ENCODE measurements around the gene RORC. TPM values are rescaled to one million over a fixed set of nuclear protein-coding genes. Genes with fewer than 3 reads are reported as not detected.

RORC gene
- total RNA-seq, 1 experiment from 2014 or later: 1.3 TPM

DNA sequence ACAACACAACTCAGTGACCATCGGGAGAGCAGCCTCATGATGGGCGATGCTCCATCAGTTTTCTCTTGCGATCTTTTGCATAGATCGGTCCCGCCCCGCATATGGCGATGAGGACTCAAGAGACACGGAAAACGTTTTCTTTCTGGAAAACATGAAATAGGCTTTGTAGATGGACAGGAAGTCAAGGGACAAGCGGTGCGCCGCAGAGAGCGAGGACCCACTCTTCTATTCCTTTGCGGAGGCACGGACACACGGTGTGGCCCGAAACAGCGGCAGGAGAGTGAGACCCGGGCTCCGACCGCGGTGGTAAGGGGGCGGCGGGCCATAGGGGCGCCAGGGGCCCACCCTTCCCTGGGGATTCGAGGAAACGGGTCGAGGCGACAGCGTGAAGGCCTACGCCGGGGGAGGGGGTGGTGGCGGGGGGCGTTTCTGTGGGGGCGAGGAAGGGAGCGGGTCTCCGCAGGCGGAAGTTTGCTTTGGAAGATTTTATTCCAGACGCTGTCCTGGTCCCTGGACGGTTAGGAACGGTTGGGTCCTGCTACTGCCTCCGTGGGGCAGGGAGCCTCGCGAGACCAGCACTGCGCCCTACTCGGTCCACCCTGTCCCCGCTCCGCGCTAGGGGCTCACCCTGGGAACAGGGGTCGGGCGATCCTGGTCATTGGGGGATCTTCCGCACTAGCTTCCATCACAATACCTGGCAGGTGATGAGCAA, 40.5 kb downstream of the RORC start:
- H3K4me3 ChIP-seq (replicated peaks in 1 of 2; ENCODE audit: low read depth in 1 of 2, low read length in 2 of 2): peak overlapping the region; percentile 68
- DNase-seq (ENCODE audit: low read depth, low spot score): no peak
- ATAC-seq: no peak
- peak overlapping the region; percentile 52 for H2AFZ ChIP-seq (ENCODE audit: low read depth, low read length, poor library complexity, severe bottlenecking)
- H3K27ac ChIP-seq (ENCODE audit: low read depth, low read length): no peak overlapping the region
- peaks cover 0 to 19% of the 10 kb centered on the region in 2 experiments; a peak in 3 of 4 replicates for H3K4me1 ChIP-seq (ENCODE audit: control insufficient read depth in 1 of 2, insufficient read depth in 2 of 2, low read length in 2 of 2)
- CTCF ChIA-PET: no interaction called here
- POLR2A ChIA-PET: no interaction called here
- H3K27me3 ChIP-seq (ENCODE audit: insufficient read depth, low read length): peaks cover 4% of the 10 kb centered on the region; the same call in 1 of the 2 replicates
- H3K79me2 ChIP-seq (ENCODE audit: insufficient read depth, low read length): no peaks in the 10 kb centered on the region
- H3K9me2 ChIP-seq (ENCODE audit: insufficient read depth): no peaks in the 10 kb centered on the region
- TSS peak; percentile 76 for BruUV-seq (replicated peaks)
- RAD21 ChIA-PET (ENCODE audit: low non-redundant PET in 1 of 2, low total read pairs in 2 of 2, uncharacterized antibody in 2 of 2, unreplicated experiment in 2 of 2): no interaction called here
- peak overlapping the region; percentile 42 for H3K9ac ChIP-seq (ENCODE audit: low read length)
- no peaks in the 10 kb centered on the region for H4K20me1 ChIP-seq (ENCODE audit: insufficient read depth)
- peak overlapping the region; percentile 95 for H3K4me2 ChIP-seq (ENCODE audit: low read length)
- no peak for TF ChIP-seq POLR2AphosphoS5 (IDR thresholded peaks at IDR 0.05; ENCODE audit: low read depth, low read length)
- no peak for TF ChIP-seq ATF3 (IDR thresholded peaks at IDR 0.05)
- TF ChIP-seq, protein P1, sequence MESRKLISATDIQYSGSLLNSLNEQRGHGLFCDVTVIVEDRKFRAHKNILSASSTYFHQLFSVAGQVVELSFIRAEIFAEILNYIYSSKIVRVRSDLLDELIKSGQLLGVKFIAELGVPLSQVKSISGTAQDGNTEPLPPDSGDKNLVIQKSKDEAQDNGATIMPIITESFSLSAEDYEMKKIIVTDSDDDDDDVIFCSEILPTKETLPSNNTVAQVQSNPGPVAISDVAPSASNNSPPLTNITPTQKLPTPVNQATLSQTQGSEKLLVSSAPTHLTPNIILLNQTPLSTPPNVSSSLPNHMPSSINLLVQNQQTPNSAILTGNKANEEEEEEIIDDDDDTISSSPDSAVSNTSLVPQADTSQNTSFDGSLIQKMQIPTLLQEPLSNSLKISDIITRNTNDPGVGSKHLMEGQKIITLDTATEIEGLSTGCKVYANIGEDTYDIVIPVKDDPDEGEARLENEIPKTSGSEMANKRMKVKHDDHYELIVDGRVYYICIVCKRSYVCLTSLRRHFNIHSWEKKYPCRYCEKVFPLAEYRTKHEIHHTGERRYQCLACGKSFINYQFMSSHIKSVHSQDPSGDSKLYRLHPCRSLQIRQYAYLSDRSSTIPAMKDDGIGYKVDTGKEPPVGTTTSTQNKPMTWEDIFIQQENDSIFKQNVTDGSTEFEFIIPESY (IDR thresholded peaks at IDR 0.05; ENCODE audit: extremely low read depth, insufficient replicate concordance, low read length): no peak
- TF ChIP-seq EGR1 (IDR thresholded peaks at IDR 0.05; ENCODE audit: low read depth): no peak
- no peak for TF ChIP-seq FOSL1 (IDR thresholded peaks at IDR 0.05; ENCODE audit: low read depth)
- no peak for TF ChIP-seq ELF1 (IDR thresholded peaks at IDR 0.05; ENCODE audit: borderline replicate concordance, low read depth)
- no peak for TF ChIP-seq ZNF274 (IDR thresholded peaks at IDR 0.05; ENCODE audit: low read depth, low read length)
- no peak for TF ChIP-seq CEBPB (IDR thresholded peaks at IDR 0.05; ENCODE audit: low read depth)
- TF ChIP-seq TCF7L2 (IDR thresholded peaks at IDR 0.05; ENCODE audit: borderline replicate concordance, extremely low read depth, insufficient read depth, insufficient read length): no peak
- no peak for TF ChIP-seq POLR2A (IDR thresholded peaks at IDR 0.05; ENCODE audit: borderline replicate concordance, extremely low read depth, insufficient read depth, insufficient read length)
- TF ChIP-seq CTCF (IDR thresholded peaks at IDR 0.05 in 2 of 3, conservative IDR thresholded peaks at IDR 0.05 in 1 of 3; ENCODE audit: borderline replicate concordance in 1 of 3, insufficient read depth in 1 of 3, low read depth in 2 of 3, low read length in 2 of 3): no peak
- TF ChIP-seq EZH2 (IDR thresholded peaks at IDR 0.05): no peak
- no peak for TF ChIP-seq RAD21 (IDR thresholded peaks at IDR 0.05; ENCODE audit: low read depth)
- TF ChIP-seq, protein P2, sequence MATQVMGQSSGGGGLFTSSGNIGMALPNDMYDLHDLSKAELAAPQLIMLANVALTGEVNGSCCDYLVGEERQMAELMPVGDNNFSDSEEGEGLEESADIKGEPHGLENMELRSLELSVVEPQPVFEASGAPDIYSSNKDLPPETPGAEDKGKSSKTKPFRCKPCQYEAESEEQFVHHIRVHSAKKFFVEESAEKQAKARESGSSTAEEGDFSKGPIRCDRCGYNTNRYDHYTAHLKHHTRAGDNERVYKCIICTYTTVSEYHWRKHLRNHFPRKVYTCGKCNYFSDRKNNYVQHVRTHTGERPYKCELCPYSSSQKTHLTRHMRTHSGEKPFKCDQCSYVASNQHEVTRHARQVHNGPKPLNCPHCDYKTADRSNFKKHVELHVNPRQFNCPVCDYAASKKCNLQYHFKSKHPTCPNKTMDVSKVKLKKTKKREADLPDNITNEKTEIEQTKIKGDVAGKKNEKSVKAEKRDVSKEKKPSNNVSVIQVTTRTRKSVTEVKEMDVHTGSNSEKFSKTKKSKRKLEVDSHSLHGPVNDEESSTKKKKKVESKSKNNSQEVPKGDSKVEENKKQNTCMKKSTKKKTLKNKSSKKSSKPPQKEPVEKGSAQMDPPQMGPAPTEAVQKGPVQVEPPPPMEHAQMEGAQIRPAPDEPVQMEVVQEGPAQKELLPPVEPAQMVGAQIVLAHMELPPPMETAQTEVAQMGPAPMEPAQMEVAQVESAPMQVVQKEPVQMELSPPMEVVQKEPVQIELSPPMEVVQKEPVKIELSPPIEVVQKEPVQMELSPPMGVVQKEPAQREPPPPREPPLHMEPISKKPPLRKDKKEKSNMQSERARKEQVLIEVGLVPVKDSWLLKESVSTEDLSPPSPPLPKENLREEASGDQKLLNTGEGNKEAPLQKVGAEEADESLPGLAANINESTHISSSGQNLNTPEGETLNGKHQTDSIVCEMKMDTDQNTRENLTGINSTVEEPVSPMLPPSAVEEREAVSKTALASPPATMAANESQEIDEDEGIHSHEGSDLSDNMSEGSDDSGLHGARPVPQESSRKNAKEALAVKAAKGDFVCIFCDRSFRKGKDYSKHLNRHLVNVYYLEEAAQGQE (IDR thresholded peaks at IDR 0.05; ENCODE audit: low read depth): no peak
- no peak for TF ChIP-seq MAX (IDR thresholded peaks at IDR 0.05)
- no peak for TF ChIP-seq ZFX (IDR thresholded peaks at IDR 0.05)
- TF ChIP-seq SIN3A (IDR thresholded peaks at IDR 0.05; ENCODE audit: low read depth): no peak
- no peaks in the 10 kb centered on the region for H3K9me3 ChIP-seq (ENCODE audit: control insufficient read depth in 1 of 2, insufficient read depth in 1 of 2, low read depth in 1 of 2, low read length in 2 of 2)
- intact Hi-C loops (cut with micrococcal nuclease): no loop called here
- no peaks in the 10 kb centered on the region for H3K36me3 ChIP-seq (ENCODE audit: control insufficient read depth in 1 of 2, insufficient read depth in 2 of 2, low read length in 2 of 2)
